Thymus (tissue), 2 donors: Measurements from ENCODE around the gene GLRX2. TPM values are rescaled to one million over a fixed set of nuclear protein-coding genes. Genes with fewer than 3 reads are reported as not detected.

ENCODE experiments used
- polyA plus RNA-seq: library from polyadenylated mRNA; stranded (reverse); fragments of 200-250 nt; gene quantifications from one replicate; pipeline ENCODE4 v1.2.3, GENCODE V29; 2013
- total RNA-seq: library from RNA; stranded (reverse); fragments of 120-200 nt; gene quantifications from one replicate; pipeline ENCODE4 v1.2.4, GENCODE V29; 2013
- donor health status: healthy.

Gene GLRX2
- total and polyA plus RNA-seq, 2 donors: 6.5 to 11.2 TPM

Other genes with a start within 250 kb of the GLRX2 start
- 24.5 TPM for gene UCHL5, start 46.1 kb downstream of the GLRX2 start, total RNA-seq
- 17.4 TPM for gene UCHL5, start 46.1 kb downstream of the GLRX2 start, polyA plus RNA-seq
- 55.2 TPM for gene RO60, start 45.8 kb downstream of the GLRX2 start, total RNA-seq
- gene RO60, start 45.8 kb downstream of the GLRX2 start, polyA plus RNA-seq: 9.1 TPM
- 17.1 TPM for gene CDC73, start 16.6 kb upstream of the GLRX2 start, total RNA-seq
- 14.4 TPM for gene CDC73, start 16.6 kb upstream of the GLRX2 start, polyA plus RNA-seq
- 0.38 TPM for gene B3GALT2, start 81.2 kb upstream of the GLRX2 start, total RNA-seq
- 0.21 TPM for gene B3GALT2, start 81.2 kb upstream of the GLRX2 start, polyA plus RNA-seq